ENCODE measurements around the gene CTNNA3.

CTNNA3 gene

DNA sequence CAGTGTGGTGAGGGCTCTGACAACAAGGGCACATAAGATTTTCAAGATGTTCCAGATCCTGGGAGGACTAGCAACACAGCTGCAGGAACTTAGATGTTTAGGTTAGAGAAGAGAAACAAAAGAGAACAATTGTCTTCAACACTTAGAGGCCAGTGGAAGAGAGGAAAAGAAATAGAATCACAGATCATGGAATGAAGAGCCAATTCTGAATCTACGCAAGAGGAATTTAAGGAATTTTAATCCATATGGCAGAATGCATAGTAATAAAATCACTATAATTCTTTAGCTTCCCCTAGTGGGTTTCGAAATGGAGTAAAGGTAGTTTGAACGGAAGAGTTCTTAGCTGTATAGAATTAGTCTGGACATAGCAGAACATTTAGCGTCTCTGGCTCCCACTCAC is 884.8 kb downstream of the CTNNA3 start:
- DNase-seq (ENCODE audit: low spot score), result no peak

DNA sequence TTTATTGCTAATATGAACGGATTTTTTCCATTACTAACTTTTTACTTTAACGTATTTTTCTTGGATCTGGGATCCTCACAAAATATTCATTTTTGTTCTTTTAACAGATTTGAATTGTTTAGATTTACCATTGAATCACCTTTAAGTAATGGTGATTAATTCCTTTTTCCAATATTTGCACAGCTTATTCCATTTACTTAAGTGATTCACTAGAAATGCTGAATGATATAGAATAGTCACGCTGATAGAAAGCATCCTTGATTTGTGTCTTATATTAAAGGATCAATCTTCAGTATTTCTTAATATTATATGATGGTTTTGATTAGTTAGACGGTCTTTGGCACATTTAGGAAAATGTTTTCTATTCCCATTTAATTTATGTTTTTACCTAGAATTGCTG is 886.6 kb downstream of the CTNNA3 start:
- no peak for DNase-seq (ENCODE audit: low spot score)

DNA sequence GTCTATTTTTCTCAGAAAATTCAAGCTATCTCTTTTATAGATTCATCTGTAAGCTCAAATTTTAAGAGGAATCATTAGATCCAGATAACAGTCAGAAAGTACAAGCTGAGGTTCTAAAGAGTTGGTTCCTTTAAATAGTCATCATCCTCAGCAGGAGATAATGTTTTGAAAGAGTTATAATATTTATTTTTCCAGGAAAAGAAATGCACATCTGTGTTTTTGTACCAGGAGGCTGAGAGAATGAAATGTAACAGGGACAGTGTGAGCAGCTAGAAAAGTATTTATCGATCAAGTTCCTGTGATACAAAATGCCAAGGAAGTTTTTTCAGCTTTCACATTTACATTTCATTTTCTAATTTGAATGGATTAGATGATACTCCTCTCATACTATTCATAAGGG is 890.4 kb downstream of the CTNNA3 start:
- DNase-seq (ENCODE audit: low spot score), result no peak

DNA sequence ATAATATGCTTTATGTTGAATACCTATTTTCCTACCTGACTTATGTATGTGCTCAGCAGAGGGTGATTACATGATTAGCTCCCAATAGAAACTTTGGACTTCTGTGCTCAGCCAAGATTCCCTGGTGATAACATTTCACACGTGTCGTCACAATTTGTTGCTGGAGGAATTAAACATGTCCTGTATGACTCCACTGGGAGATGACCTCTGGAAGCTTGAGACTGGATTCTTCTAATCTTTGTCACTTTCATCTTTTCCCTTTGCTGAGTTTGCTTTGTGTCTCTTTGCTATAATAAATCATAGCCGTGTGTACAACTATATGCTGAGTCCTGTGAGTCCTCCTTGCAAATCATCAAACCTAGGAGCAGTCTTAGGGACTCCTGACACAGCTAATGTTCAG is 891.0 kb downstream of the CTNNA3 start:
- DNase-seq (ENCODE audit: low spot score), result no peak

DNA sequence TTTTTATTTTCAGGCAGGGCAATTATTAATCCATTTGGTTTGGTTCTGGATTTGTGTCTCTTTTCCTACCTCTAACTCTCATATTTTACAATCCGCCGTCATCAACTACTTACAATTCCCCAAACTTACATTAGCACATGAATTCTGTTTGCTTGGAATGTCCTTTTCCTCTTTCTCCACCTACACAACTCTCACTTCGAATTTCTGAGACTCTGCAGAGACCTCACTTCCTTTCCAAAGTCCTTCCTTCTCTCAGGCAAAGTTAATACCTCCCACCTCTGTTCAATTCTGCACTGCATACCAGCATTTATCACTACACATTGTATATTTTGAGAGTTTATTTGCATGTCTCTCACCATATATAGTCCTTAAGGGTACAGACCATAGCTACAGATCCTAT is 892.8 kb downstream of the CTNNA3 start:
- DNase-seq (ENCODE audit: low spot score), result no peak

DNA sequence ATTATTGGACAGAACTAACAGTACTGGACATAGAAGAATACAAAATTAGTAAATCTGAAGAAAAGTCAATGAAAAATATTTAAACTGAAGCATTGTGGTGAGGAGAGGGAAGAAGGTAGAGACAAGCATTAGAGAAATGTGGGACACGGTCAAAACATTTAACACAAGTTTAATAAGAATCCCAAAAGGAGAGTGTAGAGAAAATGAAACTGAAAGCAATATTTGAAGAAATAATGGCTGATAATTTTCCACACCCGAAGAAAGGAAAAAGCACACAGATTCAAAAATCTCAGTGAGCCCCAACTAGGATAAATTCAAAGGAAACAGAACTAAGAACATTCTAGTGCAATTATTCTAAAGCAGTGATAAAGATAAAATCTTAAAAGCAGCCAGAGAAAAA is 896.5 kb downstream of the CTNNA3 start:
- DNase-seq (ENCODE audit: low spot score), result no peak

DNA sequence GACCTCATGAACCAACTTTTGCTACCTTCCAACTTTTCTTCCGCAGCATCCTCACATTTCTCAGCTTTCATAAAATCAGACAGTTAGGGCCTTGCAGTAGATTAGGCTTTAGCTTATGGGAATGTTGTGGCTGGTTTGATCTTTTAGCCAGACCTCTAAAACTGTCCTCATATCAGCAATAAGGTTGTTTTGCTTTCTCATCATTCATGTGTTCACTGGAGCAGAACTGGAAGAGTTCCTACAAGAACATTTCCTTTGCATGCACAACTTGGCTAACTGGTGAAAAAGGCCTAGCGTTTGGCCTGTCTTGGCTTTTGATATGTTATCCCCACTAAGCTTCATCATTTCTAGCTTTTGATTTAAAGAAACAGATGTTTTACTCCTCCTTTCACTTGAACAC is 900.1 kb downstream of the CTNNA3 start:
- no peak for DNase-seq (ENCODE audit: low spot score)

DNA sequence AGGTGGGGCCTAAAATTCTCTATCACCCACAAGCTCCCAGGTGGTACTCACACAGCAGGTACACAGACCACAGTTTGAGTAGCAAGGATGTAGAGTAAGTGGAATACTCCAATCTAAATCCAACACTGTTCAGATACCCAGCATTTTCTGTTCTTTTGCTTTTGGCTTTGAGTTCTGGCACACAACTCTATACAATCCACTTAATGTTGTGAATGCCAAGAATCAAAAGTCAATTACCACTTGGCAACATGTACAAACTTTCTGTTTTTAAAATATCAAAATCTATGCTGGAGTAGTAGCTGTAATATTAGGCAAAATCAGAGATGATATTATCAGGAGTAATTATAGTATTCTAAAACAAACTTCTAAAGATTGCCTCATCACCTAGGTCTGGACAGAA is 903.6 kb downstream of the CTNNA3 start:
- DNase-seq (ENCODE audit: low spot score), result no peak

DNA sequence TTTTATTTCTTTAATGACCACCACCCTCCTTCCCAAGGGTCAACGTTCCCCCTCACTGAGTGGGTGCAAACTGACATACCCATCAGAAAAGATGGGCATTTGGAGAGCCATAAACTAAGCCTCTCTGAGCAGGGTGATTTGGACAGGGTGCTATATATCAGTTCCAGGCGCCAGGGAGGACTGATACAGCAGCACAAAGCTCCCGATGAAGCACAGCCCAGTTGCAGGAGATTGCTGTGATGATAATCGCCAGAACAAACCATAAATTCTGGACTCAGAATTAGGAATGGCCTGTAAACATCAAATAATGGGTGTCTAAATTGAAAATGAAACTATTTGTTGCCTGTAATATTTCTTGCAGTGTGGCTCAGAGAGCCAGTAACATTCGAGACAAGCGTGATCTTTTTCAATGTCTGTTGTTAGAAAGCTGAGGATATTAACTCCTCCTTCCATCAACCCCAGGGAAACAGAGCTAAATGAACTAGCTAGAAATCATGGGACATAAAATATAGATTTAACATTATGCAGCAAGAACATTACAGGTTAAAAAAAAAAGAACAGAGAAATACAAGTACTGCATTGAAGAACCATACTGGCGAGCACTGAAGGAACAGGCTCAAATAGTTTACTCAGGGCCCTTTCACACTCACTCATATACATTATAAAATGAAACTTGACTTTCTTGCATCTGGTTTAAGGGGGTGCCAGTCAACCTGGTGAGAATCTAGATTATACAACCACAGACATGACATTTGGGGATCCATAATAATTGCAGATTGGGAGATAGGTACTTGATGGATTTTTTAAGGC is 907.6 kb downstream of the CTNNA3 start:
- DNase-seq (ENCODE audit: low spot score), result no peak

DNA sequence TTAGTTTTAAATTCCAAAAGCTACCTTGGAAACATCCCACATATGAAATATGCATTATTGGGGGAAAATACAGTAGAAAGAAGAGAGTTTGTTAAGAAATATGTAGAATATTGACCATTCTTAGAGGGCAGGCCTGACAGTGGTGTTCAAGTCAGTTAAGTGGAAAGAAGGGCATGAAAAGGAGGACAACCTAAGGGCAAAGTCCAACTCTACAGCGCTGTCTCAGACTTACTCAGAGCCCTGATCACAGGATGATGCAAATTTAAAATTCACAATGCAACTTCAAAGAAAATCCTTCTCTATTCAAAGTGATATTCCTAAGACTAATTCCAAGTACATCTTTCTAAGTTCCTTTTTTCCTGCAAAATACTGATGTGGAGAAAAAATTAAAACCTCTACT is 909.3 kb downstream of the CTNNA3 start:
- no peak for DNase-seq (ENCODE audit: low spot score)

DNA sequence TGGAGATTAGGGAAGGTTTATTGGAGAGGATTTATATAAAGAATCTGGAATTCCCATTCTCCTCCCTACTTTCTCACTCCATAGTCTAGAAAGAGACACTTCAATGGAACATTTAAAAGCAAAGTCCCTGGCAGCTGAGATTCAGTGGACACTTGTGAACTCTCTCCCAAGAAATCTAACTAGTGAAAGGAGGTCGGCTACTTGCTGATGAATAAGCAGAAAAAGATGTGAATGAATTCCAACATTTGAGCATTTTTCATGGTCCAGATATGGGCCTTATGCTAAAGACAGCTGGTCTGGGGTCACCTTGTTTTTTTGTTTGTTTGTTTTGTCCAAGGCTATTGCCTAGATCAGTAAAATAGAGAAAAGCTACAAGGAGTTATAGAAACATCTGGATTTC is 911.2 kb downstream of the CTNNA3 start:
- no peak for DNase-seq (ENCODE audit: low spot score)

DNA sequence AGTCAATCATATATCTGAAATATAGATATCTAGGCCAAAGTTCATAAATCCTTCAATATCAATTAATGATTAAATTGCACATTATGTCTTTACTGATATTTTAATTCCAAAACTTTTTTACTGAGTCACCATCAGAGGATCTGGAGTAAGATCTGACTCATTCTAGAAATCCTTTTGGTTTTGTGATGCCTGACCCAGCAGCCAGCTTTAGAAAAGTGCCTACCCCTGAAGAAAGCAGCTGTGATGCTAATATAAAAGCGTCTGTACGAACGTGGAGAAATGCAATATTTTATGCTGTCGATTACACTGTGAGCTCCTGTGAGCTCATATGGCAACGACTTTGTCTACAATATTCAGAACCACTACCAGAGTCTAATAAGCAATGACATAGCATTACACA is 912.7 kb downstream of the CTNNA3 start:
- DNase-seq (ENCODE audit: low spot score), result no peak

DNA sequence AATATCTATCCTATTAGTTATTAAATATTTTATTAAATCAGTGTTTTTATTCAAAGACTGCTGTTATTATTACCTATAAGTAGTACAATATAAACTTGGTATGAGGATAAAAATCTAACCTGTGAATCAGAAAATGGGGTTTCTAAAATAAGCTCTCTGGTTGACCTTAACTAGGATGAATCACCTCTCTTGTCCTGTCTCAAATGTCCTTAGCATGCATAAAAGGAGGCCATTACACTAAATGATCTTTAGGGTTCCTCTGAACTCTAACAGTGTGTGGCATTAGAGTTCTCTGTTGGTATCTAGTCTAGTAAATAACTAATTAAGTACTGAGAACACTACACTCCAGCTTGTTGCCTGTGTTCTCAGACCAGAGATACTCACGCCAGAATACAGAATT is 913.2 kb downstream of the CTNNA3 start:
- DNase-seq (ENCODE audit: low spot score), result no peak

DNA sequence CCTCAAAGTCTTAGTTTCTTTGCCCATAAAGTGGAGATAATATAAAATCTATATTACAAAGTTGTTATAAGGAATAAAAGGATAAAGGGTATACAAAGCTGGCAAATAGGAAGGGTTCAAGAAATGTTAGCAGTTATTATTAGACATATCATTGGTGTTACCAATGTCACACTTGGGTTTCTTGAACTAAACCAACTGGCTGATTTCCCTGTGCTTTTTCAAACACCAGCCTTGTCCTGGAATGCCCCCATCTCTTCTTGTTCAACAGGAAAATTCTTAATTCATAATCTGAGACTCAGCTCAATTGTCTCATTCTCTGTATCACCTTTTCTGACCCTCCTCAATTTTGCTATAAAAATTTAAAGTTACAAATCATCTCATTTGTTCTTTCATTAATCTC is 913.9 kb downstream of the CTNNA3 start:
- DNase-seq (ENCODE audit: low spot score), result no peak

DNA sequence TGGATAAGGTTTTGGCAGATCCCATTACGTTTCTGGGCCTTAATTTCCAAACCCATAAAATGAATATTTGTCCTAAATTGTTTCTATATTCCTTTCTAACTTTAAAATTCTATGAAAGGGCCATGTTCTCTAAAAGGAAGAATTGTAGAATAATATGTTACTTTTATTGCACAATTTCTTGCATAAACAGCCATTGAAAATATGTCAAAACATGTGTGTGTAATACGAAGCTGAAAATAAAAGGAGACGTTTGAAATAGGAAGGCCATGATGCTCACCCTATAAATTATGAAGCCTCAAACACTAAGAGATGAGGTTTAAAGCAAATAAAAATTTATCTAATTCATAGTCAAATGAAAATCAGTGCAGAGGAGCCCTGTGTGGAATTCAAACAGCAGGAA is 915.2 kb downstream of the CTNNA3 start:
- DNase-seq (ENCODE audit: low spot score), result no peak

DNA sequence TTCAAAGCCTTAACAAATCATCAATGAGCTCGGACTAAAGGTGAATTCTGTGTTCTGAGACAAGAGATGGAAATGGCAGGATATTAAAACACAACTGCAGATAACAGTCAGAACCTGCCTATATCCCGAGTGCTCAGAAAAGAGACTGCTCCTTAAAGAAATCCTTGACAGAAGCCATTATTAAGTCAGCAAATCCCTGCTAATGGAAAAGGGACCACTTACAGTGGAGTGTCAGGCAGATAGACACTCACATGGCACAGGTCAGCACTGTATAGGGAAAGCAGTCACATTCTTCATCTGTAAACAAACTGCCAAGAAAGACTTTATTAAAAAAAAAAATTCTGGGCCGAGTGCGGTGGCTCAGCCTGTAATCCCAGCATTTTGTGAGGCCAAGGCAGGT is 917.6 kb downstream of the CTNNA3 start:
- DNase-seq (ENCODE audit: low spot score), result no peak

DNA sequence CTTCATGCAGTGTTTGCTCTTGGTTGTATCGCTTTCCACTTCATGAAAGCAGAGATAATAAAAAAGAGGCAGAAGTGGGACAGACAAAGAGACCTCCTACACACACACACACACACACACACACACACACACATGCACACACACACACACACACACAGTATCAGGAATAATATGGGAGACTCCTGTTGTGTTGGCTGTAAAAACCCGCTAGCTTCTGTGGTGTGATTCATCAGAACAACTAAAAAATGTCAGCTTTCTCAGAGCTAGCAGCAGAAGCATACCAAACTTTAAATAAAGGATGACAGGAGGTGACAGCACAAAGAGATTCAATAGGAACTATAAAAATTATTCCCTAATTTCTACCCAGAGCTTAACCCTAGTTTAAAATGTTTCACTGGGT is 918.3 kb downstream of the CTNNA3 start:
- DNase-seq (ENCODE audit: low spot score), result no peak

DNA sequence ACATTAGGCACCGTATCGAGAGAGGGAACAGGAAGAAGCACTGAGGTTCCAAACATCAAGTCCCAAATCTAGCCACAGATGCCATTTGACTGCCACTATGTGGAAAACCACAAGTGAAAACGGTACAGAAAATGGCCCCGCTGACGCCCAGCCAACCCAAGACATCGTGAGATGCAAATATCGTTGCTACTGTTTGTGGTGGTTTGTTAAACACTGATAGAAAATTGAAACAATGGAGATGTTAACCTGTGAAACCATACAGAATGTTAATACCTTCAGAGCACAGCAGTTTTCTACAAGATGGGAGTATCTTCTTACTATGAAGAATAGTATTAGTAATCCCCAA is 922.5 kb downstream of the CTNNA3 start:
- no peak for DNase-seq (ENCODE audit: low spot score)

DNA sequence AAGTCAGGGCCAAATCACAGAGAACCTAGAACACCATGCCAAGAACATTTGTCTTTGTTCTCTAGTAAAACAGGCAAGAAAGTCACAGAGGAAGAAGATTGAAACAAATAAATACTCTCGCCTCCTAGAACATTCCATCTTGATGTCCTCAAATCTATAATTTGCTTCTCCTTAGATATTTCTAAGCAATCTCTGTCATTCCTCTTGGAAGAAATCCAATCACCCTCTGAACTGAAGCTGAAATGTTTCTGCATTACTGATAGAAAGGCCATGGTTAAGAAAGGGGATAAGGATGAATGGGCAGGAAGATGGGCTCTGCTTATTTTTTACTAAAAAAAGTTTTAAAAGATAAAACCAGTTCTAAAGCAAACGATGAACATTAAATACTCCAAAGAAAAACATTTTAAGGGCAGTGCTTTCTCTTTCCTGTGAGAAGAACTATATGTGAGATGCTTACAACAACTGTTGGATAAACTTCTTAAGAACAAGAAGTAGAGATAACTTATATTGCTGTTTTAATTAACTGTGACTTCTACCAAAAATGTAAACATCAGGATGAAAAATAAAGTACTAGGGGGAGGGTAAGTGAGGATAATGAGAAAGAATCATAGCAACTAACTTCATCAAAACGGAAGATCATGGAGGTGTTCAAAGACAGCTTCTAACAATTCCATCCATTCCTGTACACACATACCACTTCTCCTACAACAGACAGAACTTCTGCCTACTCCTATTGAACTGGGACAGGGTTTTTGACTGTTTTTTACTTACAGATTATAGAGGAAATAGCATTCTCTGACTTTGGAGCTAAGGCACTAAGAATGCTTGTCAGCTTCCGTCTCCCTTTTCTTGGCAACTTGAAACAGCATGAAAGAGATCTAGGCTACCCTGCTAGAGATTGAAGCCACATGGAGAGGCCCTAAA is 923.2 kb downstream of the CTNNA3 start:
- DNase-seq (ENCODE audit: low spot score), result no peak

DNA sequence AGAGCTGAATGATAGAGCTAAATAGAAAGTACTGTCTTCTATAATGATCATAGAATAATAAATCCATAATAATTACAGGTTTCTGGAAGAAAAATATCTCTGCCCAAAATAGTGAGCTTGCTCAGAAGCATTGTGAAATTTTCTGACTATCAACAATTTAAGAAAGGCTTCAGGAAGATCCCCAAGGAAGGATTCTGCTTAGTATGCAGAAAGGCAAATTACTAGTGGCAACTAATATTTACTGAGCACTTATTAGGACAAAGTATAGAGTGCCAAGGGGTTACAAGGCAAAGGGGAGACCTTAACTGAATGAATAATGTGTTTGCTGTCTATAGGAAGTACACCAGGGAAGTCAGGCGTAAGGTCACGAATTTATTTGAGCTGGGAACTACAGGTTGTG is 928.3 kb downstream of the CTNNA3 start:
- DNase-seq (ENCODE audit: low spot score), result no peak

DNA sequence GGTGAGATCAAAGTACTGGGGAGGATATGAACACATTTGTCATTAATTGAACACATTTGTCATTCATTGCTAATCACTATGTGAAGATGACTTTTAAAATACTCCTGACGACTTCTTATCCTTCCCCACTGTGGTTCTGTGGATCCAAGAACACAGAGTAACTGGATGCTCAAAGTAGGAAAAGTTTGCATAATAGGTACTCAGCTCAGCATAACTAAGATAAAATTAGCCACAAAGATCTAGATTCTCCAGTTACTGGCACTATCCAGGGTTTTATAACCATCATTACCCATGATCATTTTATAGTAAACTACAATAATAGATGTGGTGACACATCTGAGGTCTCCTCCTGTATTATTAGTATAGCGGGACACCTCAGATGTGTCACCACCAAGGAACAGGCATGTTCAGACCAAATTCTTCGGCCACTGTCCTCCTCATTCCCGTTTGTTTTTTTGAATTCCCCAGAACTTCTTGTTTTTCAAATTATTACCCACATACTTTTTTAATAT is 933.7 kb downstream of the CTNNA3 start:
- no peak for DNase-seq (ENCODE audit: low spot score)

DNA sequence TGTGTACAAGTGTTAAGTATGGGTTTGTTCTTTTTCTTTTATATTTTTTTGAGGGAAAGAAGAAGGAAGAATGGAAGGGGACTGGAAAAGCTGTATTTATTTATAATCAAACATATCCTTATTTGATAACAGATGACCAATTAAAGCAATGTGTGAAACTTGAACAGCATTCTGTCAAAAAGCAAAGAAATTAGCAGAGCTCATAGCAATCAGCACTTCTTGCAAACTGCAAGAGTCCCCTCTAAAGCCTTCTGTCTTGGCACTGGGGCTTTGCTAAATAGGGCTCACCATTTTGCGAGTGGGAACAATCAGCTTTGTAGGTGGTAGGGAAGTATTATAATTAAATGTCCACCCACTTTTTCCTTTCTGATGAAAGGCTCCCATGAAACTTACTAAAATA is 935.1 kb downstream of the CTNNA3 start:
- no peak for DNase-seq (ENCODE audit: low spot score)

DNA sequence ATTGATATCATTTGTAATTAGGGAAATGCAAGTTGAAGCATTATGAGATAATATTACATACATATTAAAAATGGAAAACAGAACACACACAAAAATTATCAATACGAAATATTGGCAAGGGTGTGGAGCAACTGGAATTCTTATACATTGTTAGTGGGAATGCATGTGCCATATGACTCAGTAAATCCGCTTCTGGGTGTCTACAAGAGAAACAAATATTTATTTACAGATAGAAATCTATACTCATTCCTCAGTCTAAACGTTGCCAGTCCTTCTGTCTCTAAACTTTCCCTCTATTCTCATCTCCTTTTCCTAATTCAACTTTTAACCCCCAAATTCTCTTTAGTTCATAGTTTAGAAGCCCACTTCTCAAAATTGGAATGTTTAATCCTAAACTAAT is 940.5 kb downstream of the CTNNA3 start:
- no peak for DNase-seq (ENCODE audit: low spot score)
